ENCODE measurements around the gene HRNR.
"Not testable (repeated sequence)": the region's sequence is repeated elsewhere in the genome, so short reads cannot be mapped to it uniquely, and the experiment has no call there.

Gene HRNR

DNA sequence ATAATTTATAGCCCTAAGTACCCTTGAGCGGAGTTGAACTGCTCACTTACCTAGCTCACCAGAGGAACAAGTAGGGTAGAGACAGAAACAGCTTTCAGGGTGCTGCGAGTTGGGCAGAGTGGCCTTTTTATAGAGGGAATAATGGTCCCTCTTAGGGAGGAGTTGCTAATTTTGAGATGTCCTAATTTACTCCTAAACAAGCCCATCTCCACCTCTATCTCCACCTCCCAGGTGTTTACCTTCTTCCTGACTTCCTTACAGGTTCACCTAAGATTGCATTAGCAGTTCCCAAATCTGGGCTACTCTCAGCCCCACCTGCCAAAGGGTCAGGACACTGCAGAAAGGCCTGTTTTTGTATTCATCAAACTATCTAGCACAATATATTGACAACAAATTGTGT lies at the start of gene HRNR:
HRNR (minus strand) TSS at position 101 of the 400 bp plus-strand sequence. CDS start 940 bp downstream, outside the sequence.
- DNase-seq (ENCODE audit: low spot score), result no peak

- DNase-seq (ENCODE audit: low spot score), result not testable (repeated sequence)
Measured at GRCh38 chr1:152256394-152256793, 32.4 kb upstream of the HRNR start.

- no peak for DNase-seq (ENCODE audit: low spot score)
Measured at GRCh38 chr1:152252157-152252556, 28.2 kb upstream of the HRNR start.

DNA sequence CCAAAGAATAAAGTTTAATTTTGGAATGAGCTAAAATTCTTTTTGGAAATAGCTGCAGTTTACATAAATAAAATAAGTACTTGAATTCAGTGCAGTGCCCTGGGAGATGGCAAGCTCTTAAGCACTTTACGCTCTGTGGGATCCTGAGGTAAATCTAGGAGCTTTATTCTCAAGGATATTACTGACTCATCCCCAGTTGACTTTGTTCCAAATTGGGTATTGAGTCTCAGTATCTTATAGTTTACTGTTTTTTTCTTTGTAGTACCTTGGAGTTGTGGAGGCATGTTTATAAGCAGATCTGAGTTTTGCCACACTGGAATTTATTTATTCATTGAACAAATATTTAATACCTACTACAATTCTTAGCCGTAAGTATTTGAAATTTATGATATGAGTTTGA lies 27.4 kb upstream of the HRNR start:
- DNase-seq (ENCODE audit: low spot score), result no peak

- DNase-seq (ENCODE audit: low spot score), result no peak
Measured at GRCh38 chr1:152247316-152247715, 23.3 kb upstream of the HRNR start.

- no peak for DNase-seq (ENCODE audit: low spot score)
Measured at GRCh38 chr1:152244576-152245273, 20.7 kb upstream of the HRNR start.

DNA sequence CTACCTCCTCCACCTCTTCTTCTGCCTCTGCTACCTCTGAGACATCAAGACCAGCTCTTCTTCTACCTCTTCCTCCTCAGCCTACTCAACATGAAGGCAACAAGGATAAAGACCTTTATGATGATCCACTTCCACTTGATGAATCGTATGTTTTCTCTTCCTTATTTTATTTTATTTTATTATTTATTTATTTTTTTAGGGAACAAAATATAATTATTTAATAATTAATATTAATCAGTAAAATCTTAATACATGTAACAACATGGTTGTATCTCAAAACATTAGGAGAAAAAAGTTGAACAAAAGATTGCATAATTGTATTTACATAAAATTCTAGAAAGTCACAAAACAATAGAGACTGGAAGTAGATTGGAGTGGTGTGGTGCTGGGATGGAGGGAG lies 13.1 kb upstream of the HRNR start:
- no peak for DNase-seq (ENCODE audit: low spot score)

DNA sequence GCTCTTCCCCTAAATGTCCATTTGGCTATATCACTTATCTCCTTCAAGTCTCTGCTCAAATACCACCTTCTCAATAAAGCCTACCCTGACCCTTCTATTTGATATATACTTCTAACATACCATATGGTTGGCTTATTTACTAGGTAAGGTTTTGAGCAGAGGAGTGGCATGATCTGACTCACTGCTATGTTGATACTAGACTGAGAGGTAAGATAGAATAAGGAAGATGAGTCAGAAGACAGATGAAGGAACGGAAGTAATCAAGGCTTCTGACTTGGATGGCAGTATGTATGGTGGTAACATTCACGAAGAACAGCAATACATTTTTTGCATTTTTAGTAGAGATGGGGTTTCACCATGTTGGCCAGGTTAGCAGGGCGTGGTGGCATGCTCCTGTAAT lies 4.8 kb upstream of the HRNR start:
- no peak for DNase-seq (ENCODE audit: low spot score)

DNA sequence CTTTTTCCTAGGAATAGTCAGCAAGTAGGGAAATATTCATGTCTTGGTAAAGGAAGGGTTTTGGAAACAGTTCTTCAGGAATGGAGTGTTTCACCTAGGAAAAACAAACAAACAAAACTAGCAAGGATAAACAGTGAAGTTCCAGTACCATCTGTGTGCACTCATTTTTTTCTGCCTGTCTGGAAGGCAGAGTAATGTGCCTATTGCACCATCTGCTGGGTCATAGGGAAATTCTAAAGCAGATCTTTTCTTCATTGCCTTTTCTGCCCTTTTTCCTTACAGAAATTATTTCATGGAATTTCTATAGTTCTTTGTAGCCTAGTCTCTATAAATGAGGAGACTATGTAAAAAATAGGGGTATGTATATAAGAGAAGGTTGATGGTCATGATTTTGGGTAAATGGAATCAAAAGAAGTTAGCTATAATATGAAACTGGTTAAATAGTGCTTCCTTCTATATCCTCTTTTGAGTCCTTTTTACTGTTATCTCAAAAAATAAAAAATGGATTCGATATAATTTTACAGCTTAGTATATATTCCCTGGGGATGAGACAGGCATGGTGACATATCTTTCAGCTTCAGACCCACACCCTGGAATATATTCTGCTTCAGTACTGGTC lies 3.4 kb upstream of the HRNR start:
- no peak for DNase-seq (ENCODE audit: low spot score)

DNA sequence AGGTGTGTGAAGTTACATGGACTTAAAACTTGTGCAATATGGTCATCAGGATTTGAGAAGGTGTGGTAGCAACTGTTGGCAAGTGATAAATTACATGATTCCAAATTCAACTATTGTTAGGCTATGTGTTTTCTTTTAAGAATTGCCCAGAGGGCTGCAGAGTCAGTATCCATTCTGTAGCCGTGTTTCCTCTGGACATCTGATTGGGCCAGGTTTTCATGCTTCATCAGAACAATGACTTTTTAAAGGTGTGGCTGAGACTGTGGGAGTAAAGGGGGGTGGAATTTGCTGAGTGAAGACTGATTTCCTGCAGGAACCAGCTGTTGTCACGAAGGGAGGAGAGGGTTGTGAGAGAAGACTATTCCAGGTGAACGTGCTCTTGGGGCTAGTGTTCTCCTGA lies 1.7 kb upstream of the HRNR start:
- no peak for DNase-seq (ENCODE audit: low spot score)

- no peak for DNase-seq (ENCODE audit: low spot score)
Measured at GRCh38 chr1:152220166-152221163, 3.5 kb downstream of the HRNR start.

DNA sequence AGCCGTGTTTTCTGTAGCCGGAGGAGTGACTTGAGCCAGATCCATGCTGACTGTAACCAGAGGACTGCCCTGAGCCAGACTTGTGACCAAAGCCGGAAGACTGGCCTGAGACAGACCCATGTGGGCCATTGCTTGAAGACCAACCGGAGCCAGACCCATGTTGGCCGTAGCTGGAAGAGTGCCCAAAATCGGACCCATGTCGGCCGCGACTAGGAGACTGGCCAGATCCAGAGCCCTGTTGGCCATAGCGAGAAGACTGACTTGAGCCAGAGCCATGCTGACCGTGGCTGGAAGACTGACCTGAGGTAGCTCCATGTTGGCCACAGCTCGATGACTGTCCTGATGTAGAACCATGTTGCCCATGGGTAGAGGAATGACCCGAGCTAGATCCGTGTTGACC lies 4.6 kb downstream of the HRNR start:
- not testable (repeated sequence) for DNase-seq (ENCODE audit: low spot score)

GRCh38 chr1:152218762-152219436 lies 5.1 kb downstream of the HRNR start:
- no peak for DNase-seq (ENCODE audit: low spot score)

DNA sequence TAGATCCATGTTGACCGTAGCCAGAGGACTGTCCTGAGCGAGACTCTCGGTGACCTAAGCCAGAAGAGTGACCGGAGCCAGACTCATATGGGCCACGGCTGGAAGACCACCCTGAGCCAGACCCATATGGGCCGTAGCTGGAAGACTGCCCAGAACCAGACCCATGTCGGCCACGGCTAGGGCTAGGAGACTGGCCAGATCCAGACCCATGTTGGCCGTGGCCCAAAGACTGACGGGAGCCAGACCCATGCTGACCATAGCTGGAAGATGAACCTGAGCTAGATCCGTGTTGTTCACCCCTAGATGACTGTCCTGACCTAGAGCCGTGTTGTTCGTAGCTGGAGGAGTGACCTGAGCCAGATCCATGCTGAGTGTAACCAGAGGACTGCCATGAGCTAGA lies 8.4 kb downstream of the HRNR start:
- DNase-seq (ENCODE audit: low spot score), result not testable (repeated sequence)

DNA sequence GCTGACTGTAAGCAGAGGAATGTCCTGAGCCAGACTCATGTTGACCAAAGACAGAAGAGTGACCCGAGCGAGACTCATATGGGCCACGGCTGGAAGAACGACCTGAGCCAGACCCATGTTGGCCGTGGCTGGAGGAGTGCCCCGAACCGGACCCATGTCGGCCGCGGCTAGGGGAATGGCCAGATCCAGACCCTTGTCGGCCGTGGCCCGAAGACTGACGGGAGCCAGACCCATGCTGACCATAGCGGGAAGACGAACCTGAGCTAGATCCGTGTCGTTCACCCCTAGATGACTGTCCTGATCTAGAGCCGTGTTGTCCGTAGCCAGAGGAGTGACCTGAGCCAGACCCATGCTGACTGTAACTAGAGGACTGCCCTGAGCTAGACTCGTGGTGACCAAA lies 9.1 kb downstream of the HRNR start:
- DNase-seq (ENCODE audit: low spot score), result not testable (repeated sequence)

GRCh38 chr1:152198982-152199381 lies 25.0 kb downstream of the HRNR start:
- no peak for DNase-seq (ENCODE audit: low spot score)

DNA sequence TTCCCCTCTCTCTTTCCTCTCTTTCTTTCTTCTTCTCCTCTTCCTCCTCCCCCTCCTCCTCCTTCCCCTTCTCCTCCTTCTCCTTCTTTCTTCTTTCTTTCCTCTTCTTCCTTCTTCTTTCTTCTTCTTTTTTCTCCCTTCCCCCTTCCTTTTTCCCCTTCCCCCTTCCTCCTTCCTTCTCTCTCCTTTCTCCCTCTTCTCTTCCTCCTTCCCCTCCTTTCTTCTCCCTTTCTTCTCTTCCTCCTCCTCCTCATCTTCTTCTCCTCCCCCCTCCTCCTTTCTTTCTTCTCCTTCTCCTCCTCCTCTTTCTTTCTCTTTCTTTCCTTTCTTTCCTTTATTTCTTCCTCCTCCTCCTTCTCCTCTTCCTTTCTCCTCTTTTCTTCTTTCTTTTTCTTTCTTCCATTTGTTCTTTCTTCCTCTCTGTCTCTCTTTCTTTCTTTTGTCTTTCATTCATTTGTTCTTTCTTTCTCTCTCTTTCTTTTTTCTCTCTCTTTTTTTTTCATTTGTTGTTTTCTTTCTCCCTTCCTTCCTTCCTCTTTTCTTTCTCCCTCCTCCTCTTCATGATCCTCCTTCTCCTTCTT lies 26.5 kb downstream of the HRNR start:
- no peak for DNase-seq (ENCODE audit: low spot score)

DNA sequence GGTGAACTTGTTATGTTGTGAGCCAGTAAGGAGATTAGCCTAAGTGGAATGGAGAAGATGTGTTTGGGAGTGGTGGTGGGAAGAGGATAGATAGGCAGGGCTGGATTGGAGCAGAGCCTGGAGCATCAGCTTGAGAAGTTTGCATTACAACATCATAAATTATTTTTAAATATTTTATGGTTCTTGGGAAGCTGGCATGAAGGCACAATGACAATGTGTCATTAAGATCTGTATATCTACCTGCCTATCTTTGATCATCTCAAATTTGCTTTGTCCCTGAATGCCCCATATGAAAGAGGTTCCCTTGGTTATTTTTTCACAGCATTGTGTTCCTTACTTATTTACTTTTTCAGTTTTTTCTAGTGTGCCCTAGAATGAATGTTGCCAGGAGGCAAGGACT lies 32.3 kb downstream of the HRNR start:
- DNase-seq (ENCODE audit: low spot score), result no peak

DNA sequence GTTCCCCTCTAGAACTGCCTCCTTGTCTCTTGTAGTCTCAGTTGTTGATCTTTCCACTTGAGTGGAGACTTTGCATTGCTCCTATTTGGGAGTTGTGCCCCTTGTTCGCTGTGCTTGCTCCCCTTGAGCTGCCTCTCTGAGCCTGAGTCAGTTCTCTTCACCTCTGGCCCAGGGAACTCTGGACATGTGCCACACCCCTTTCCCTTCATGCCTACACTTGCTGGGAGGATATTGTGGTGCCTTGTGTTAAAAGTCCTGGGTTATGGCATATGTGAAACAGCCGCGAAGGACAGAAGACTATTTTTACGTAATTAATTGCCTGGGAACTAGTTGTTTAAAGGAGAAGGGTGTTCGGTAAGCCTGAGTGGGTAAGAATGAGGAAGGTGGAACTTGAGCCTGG lies 32.7 kb downstream of the HRNR start:
- DNase-seq (ENCODE audit: low spot score), result no peak

GRCh38 chr1:152190589-152190988 lies 33.4 kb downstream of the HRNR start:
- no peak for DNase-seq (ENCODE audit: low spot score)

DNA sequence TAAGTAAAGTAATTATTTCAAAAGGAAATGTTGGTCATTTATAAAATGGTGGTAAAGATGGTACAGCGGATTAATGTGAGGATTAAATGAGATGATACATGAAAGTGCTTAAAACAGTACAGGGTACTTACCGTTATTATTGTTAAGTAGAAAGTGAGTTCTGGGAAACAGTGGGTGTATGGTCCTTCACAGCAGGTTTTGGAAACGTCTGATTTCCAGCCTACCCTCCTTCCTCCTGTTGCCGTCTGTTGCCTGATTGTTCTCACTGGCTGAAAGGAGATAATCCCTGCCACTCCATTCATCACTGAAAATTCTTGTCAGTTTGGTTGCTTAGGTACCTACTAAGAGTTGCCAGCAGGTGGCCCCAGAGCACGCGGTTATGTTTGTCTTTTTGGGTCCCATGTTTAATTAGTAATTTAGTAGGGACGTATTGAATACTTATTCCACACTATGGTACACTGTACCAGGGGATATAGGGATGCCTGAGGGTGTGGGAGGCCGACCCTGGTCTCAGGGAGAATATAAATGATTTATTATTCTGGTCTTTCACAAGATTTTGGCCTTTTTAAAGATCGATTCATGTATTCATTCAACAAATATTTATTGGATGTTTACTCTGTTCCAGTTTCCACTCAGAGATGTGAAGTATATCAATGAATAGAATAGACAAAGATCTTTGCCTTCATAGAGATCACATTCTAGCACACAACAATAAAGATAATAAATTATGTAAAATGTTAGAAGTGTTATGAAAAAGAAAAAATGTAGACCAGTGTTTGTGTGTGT lies 34.1 kb downstream of the HRNR start:
- peak; percentile 71 for DNase-seq (ENCODE audit: low spot score)
